NCI-H128 (cell line): ENCODE measurements around the gene SLC29A4.
"Not testable (repeated sequence)": the region's sequence is repeated elsewhere in the genome, so short reads cannot be mapped to it uniquely, and the experiment has no call there.

Experiments
- DNase-seq: peaks from one replicate; lab custom pipeline; 2025; ENCODE audit not compliant: unreplicated experiment; lab: John Stamatoyannopoulos, UW

The SLC29A4 gene

DNA sequence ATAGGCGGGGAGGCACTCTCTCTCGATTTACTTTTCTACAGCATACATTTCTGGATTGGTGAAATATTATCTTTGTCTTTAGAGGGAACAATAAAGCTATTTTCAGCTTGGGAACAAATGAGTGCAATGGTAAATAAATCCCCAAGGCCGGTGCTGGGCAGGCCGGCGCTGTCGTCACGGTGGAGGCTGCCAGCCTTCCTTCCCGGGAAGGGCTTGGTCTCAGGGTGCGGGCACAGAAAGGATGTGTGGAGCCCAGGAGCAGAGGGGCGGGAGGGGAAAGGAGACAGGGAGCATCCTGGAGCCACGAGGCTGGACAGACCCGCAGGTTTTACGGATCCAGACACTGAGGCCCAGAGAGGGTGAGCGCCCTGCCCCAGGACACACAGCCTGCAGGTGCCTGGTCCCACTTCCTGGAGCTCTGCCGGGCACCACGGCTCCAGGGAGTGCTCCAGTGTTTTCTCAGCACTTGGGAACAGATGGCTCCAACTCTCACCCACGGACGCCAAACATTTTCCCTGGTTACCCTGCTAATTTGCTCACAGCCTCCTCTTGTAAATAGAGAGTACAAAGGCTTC is 8.8 kb upstream of the SLC29A4 start:
- DNase-seq, result not testable (repeated sequence)

DNA sequence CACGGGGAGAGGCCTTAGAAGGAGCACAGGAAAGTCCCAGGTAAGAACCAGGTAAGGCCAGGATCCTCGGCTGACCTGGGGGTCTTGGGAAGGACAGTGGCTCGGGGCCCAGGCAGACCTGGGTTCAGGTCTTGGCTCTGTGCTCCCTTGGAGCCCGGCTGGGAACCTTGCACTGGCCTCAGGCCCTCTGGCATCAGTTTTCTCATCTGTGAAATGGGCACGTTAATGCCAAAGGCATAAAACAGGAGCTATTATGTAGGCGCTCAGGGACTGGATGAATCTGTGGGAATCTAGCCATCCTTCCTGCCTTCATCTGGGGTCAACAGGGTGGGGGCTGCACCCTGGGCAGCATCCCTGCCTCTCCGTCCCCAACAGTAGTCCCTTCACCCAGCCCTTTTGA is 8.3 kb upstream of the SLC29A4 start:
- no peak for DNase-seq

DNA sequence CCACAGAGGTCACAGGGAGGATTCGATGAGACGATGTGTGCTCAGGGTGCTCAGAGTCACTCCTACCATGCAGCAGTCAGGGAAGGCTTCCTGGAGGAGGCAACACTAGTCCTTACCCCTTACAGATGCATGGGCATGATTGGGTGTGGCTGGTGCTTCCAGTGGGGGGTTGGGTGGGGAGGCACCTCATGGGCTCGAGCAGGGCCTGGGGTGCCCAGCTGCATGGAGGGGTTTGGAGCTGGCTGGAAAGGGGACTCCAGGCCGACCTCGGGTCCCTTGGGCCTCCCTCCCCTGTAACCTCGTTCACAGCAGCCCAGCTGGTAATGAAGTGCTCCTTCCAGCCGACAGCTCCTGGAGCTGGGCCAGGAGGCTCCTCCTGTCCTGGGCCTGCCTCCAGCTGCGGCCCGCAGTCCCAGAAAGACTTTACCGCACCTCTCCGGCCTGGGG is 7.7 kb upstream of the SLC29A4 start:
- DNase-seq, result not testable (repeated sequence)

DNA sequence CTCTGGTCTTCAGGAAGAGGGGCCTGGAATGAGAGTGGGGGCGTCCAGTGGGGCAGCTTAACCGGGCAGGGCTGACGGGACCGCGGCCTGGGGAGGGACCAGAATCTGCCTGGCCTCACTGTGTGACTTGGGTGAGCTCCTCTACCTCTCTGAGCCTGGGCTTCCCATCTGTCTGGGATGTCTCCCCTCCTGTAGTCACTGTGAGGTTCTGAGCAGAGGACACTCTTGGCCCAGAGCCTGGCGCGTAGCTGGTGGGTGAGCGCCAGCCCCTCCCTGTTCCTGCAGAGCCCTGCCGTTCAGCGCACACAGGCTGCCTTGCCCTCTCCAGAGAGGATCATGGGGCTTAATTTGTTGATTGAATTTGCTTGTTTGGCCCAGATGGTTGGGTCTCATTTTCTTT is 7.2 kb upstream of the SLC29A4 start:
- not testable (repeated sequence) for DNase-seq

DNA sequence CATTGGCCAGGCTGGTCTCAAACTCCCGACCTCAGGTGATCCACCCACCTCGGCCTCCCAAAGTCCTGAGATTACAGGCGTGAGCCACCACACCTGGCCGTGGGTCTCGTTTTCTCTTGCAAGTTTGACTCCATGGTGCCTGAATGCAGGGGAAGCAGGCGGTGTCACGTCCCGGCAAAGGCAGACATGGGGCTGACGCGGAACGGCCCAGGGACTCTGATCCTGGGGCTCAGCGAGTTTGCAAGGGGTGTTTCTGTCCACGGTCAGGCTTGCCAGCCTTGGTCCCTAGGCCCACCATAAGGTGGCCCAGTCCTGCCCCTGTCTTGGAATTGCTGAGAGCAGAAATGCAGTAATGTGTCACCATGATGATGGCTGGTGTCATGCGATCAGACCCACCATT is 6.6 kb upstream of the SLC29A4 start:
- not testable (repeated sequence) for DNase-seq

DNA sequence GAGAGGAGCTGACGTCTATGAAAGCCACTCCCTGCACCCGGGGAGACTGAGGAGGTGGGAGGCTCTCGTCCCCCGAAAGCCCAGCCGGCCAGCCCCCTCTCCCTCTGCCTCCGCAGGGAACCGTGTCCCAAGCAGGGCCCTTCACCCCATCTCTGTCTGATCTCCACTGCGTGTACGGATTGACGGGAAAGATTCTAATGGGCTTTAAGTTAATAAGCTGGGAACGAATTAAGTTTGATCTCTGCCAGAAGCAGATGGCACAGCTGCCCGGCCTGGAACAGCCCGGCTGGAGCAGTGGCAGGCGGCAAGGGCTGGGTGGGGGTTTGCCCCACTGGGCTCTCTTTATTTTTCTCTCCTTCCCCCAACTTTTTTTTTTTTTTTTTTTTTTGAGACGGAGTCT is 6.1 kb upstream of the SLC29A4 start:
- no peak for DNase-seq

DNA sequence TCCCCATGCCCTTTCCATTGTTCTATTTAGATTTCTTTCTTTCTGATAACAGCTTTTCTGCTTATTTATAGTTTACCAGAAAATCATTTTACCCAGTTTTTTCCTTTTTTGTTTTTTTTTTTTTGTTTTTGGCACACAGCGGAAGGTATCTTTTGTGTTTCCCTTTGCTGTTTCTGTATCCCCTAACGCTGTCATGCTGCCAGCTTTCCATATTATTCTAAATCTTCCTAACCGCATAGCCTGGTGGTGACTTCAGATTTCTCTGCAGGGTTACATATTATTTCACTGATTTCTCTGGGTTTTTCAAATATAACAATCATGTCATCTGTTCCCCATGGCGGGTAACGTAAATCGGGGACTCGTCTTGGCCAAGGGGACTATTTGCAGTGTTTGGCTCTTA is 4.0 kb upstream of the SLC29A4 start:
- no peak for DNase-seq

DNA sequence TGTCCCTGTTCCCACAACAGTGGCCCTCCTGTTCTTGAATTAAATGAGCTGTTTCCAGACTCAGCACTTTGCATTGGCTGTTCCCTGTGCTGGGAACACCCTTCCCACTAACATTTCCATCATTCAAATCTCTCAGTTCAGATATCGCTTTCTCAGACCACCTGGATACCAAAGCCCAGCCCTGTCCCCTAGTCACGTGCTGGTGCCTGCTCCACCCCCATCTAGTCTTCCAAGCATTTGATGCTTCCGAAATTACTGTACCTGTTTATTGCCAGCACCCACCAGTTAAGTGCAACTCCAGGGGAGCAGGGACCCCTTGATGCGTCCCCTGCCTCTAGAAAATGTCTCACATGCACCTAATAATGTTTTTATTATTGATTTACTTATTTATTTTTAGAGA is 3.0 kb upstream of the SLC29A4 start:
- no peak for DNase-seq

DNA sequence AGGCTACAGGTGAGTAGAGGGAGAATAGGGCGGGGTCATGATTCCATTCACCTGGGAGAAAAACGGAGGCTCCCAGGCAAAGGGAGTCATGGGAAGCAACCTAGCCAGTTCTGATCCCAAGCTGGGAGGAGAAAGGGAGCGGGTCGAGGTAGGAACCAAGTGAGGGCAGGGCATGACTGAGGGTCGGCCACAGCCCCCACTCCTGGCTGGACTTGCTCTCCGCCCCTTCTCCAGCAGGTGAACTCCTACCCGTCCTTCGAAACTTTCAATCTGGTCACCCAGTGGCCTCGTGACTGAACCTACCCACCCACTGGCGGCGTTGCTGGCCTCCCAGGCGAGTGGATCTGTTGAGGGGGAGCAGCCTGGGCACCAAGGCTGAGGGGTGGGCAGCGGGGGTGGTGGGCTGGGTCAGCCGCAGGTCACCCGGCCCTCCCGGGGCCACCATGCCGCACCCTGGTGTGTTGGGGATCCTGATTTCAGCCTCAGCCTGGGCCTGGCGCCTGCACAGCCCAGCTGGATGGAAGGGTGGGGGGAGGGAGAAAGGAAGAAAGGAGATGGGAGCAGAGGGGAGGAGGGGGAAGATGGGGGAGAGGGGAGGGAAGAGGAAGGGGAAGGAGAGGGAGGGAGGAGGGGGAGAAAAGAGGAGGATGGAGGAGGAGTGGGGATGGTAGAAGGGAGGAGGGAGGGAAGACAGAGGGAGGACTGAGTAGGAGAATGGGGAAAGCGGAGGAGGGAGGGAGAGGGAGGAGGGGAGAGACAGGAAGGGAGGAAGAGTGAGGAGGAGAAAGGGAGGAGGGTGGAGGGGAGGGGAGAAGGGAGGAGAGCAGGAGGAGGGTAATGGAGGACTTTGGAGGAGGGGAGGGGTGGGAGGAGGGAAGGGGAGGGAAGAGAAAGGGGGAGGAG is 894 bp upstream of the SLC29A4 start:
- DNase-seq, result not testable (repeated sequence)

DNA sequence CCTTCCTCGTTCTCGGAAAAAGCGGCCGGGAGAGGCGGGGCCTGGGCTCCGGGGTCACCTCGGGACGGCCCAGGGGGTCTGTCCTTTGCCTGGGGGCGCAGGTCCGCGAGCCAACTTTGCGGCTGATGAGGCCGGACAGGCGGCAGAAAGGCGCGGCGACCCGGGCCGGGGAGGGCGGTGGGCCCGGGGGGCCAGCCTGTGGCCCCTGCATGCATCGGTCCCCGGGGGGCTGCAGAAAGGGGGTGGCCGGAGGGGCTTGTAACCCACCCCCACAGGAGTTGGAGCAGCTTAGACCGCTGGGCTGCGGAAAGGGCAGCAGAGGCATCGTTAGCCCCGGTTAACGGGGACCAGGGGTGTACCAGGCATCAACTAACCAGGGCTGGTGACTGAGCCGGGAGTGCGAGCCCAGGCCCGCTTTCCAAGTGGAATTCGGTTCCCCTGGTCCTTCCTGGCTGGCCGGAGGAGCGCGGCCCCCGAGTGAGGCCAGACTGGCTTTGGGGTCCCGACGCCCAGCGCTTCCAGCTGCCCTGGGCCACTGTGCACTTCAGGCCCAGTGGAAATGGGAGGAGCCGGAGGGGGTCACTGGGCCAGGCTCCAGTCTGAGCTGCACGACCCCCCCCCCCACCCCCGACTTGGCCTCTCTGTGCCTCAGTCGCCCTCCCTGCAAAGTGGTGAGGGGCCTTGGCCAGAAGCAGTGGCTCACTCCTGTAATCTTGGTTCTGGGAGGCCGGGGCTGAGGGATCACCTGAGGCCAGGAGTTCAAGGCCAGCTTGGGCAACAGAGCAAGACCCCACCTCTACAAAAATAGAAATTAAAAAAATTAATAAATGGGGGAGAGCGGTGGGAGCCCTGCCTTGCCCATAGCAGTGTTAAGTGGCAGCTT is 919 bp downstream of the SLC29A4 start:
- DNase-seq, result no peak

DNA sequence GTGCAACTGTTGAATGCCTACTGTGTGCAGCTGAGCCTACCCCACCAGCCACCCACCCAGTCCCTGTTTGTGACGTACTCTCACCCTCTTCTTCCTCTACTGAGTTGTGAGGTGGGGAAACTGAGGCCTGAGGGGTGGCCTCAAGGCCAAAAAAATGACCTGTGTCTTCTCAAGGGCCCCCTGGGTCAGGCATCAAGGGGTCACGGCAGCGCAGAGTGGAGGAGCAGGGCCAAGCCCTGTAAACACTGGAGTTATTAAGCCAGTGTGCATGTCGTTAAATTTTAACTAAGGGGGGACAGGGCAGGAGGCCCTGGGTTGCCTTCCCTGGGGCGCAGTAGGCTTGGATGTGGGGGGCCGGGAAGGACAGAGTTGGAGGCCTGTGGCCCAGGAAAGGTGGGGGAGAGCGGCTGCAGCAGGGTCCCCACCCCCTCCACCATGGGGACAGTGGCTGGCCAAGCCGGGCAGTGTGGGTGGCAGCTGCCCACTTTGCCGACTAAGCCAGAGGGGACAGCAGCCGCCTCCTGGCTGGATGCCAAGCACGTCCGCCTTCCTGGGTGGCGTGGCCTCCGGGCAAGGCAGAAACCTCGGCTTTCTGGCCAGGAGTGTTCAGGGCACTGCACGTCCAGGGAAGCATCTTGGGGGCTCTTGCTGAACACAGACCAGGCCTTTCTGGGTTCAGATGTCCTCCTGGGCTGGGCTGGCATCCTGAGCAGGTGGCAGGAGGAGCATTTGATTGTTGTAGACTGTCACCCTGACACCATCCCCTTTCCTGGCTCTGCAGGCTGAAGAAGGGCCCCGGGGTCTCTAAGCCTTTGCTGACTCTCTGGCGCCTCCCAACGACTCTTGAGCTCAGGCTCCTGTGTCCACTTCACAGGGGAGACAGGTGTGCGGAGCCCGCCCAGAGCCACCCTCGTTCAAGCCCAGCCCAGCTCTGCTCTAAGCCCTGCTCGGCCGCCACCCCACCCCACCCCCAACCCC is 1.9 kb downstream of the SLC29A4 start:
- DNase-seq, result peak; percentile 66

DNA sequence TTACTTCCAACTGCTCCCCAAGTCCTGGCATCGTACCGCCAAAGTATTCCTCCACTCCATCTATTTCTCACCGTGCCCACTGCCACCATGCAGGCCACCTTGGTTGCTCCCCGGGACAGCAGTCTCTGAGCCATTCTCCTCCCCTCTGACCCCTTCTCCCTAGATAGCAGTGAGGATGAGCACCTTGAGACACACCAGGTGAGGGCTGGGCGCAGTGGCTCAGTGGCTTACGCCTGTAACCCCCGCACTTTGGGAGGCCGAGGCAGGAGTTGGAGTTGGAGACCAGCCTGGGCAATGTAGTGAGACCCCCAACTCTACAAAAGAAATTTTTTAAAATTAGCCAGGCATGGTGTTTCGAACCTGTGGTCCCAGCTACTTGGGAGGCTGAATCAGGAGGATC is 4.2 kb downstream of the SLC29A4 start:
- no peak for DNase-seq

DNA sequence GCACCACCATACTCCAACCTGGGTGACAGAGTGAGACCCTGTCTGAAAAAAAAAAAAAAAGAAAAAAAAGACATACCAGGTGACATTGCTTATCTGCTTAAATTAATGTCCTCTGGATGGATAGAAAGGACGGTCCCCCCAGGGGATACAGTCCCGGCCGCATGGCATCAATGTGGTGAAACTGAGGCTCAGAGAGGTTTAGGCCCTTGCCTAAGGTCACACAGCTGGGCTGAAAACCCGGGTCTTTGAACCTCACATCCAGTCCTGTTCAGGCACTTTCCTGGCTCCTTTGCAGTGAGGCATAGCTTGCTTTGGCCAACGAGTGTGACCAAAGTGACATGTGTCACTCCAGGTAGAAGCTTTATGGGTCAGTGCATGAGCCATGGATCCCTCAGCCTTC is 4.6 kb downstream of the SLC29A4 start:
- DNase-seq, result not testable (repeated sequence)

DNA sequence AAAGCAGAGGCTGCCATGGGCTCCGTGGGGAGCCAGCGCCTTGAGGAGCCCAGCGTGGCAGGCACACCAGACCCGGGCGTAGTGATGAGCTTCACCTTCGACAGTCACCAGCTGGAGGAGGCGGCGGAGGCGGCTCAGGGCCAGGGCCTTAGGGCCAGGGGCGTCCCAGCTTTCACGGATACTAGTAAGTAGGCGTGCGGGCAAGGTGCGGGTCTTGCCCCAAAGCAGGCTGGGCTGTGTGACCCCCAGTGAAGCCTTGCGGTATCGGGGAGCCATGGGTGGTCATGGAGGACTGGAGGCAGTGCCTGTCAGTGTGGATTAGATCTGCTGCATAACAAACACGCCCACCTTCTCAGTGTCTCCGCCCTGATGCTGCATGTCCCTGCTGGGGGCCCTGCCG is 5.1 kb downstream of the SLC29A4 start:
- DNase-seq, result no peak

DNA sequence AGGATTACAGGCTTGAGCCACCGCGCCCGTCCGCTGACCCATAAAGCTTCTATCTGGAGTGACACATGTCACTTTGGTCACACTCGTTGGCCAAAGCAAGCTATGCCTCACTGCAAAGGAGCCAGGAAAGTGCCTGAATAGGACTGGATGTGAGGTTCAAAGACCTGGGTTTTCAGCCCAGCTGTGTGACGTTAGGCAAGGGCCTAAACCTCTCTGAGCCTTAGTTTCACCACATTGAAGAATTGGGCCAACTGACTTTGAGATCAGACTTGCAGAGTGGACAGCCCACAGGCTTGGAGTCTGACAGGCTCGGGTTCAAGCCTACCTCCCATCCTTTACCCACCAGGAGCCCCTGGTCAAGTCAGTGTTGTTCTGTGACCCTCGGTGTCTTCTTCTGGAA is 5.8 kb downstream of the SLC29A4 start:
- not testable (repeated sequence) for DNase-seq

DNA sequence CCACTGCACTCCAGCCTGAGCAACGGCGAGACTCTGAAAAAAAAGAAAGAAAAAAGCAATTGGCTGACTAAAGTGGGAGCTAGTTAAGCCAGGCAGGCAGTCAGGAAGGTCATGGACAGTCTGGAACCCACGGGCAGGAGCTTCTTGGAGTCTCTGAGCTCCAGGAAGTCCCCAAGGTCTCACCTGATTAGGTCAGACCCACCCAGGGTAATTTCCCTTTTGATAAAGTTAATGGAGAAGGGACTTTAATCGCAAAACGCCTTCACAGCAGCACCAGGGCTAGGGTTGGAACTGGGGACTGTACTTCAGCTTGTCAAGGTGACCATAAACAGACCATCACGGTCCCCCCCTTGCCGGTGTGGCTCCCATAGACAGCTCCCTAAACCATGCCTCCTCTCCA is 6.6 kb downstream of the SLC29A4 start:
- no peak for DNase-seq

DNA sequence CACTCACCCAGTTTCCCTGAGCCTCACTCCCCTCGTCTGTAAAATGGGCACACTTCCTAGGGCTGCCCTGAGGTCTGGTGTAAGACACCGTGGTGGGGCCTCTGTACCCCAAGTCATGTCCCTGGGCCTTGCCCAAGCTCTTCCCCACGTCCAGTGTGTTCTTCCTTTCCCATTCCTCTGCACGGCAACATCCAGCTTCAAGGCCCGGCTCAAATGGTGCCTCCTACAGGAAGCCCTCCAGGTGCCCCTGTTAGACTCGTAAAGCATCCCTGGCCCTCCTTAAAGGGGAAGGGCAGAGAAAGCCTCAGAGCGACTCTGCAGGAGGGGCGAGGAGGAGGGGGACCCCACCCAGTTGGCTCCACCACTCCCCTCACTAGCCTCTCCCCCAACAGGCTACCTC is 8.6 kb downstream of the SLC29A4 start:
- DNase-seq, result no peak

DNA sequence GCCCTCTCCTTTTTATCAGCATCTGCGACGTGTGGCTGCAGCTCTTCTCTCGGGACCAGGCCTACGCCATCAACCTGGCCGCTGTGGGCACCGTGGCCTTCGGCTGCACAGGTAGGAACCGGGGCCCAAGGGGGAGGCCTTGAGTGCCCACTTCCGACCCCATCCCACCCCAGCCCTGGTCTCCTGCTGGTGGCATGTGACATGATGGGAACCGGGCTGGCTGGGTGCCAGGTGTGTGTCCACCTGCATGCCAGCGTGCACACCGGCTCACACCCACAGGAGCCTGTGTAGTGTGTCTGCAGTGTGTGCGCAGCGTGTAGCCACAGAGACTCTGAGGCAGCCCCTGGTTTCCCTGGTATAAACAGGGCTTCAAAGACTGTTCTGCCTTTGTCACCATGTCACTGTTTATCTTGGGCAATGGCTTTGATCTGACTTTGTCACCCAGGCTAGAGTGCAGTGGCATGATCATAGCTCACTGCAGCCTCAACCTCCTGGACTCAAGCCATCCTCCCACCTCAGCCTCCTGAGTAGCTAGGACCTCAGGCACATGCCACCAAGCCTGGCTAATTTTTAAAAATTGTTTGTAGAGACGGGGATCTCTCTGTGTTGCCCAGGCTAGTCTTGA is 9.1 kb downstream of the SLC29A4 start:
- DNase-seq, result not testable (repeated sequence)

DNA sequence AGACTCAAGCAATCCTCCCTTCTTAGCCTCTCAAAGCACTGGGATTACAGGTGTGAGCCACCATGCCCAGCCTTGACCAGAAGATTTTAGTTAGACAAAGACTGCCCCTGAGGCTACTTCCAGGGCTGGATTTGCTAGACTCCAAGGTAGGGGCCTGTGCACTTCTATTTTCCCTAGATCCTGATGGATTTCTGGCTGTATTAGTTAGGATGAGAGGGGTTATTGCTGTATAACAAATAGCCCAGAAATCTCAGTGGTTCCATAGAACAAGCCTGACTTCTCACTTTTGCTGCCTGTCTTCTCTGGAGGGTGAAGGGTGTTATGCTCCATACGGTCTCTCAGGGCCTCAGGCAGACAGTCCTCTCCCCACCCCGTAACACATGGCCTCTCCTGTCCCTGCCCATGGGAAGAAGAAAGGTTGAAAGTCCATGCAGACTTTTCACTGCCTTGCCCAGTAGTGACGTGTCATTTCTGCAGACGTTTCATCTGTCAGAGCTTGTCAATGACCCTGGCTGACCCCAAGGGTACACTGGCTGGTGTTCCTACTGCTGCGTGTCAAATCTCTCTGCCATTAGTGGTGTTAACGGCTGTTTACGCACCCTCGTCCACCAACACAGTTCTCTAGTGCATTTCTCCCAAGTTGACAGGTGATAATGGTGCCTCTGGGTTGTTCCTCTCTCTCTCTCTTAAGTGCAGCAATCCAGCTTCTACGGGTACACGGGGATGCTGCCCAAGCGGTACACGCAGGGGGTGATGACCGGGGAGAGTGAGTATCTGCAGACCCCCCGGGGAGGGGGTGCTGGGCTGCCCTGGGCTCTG is 11.6 kb downstream of the SLC29A4 start:
- DNase-seq, result no peak
